Kidney tubule cell (primary cell): ENCODE results near the gene PIP5K1A.
"Not testable (repeated sequence)": the region's sequence is repeated elsewhere in the genome, so short reads cannot be mapped to it uniquely, and the experiment has no call there.

Experiments used
- DNase-seq: peaks from one replicate; pipeline ENCODE4 v3.0.0-alpha.2; 2018; ENCODE audit warnings: low spot score

Gene PIP5K1A

GRCh38 chr1:151254217-151255213, 56.2 kb downstream of the PIP5K1A start, which contains the start of gene PSMD4:
Gene PSMD4, plus strand, starts transcription at chr1:151254734. Its CDS starts 49 bp downstream, at chr1:151254783.
- DNase-seq: peak; percentile 98

DNA sequence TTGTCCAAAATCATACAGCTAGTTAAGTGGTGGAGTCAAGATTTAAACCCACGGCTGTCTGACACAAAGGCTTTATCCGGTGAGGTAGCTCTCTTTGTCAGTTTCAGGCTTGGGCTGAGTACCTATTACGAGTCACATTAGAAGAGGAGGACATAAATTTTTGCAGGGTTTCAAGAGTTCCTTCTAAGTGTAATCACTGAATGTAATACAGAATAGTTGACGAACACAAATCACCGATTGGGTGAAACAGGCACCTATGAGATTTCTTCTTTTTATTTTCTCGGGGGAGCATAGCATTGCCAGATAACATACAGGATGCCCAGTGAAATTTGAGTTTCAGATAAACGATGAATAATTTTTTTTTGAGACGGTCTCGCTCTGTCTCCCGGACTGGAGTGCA, 57.0 kb downstream of the PIP5K1A start:
- DNase-seq: peak; percentile 40

GRCh38 chr1:151259351-151259750, 61.0 kb downstream of the PIP5K1A start:
- no peak for DNase-seq

GRCh38 chr1:151265446-151266236, 67.3 kb downstream of the PIP5K1A start:
- DNase-seq: no peak

- no peak for DNase-seq
Observed at GRCh38 chr1:151266315-151266714, 68.0 kb downstream of the PIP5K1A start.

- no peak for DNase-seq
Observed at GRCh38 chr1:151266821-151267220, 68.5 kb downstream of the PIP5K1A start.

DNA sequence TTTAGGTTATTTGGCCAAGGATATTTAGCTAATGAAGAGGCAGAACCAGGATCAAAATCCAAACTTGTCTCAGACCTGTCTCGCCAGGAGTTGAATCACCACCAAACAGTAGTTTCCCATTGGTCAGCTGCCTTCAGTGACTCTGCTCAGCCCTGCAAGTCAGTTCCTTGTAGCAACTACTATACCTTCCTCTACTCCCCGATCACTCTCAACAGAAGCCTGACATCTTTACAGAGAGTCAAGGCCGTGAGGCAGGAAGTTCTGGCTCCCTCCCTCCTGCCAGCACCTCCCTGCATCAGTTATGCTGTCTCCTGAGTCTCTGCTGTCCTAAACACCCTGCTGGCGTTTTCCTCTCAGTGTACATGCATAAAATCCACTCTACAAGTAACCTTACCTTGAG, 69.4 kb downstream of the PIP5K1A start:
- peak; percentile 55 for DNase-seq

- peak; percentile 64 for DNase-seq
Observed at GRCh38 chr1:151273924-151274466, 75.6 kb downstream of the PIP5K1A start.

DNA sequence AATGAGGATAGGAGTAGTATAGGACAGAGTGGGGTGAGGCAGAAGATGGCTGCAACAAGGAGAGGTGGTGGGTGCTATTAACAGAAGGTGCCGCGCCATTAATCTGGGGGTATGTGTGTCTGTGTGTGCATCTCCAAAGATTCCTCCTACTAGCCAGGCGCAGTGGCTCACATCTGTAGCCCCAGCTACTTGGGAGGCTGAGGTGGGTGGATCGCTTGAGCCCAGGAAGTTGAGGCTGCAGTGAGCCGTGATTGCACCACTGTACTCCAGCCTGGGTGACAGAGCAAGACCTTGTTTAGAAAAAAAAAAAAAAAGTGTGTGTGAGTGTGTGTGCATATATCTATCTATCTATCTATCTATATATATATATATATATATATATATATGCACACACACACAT, 77.0 kb downstream of the PIP5K1A start:
- DNase-seq: not testable (repeated sequence)

DNA sequence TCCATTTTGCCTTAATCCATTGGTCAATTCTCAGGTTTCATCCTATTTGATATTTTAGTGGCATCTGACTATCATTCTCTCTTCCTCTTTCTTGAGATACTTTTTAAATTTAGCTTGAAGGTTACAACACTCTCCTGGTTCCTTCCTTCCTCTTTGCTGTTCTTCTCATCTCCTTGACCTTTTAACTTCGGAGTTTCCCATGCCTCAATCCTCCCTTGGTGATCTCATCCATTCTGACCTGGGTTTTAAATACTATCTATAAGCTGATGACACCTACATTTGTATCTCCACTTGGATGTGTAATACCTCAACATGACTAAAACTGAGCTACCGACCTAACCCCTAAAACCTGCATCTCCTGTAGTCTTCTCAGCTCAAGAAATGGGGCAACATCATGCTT, 78.9 kb downstream of the PIP5K1A start:
- DNase-seq: peak; percentile 32

DNA sequence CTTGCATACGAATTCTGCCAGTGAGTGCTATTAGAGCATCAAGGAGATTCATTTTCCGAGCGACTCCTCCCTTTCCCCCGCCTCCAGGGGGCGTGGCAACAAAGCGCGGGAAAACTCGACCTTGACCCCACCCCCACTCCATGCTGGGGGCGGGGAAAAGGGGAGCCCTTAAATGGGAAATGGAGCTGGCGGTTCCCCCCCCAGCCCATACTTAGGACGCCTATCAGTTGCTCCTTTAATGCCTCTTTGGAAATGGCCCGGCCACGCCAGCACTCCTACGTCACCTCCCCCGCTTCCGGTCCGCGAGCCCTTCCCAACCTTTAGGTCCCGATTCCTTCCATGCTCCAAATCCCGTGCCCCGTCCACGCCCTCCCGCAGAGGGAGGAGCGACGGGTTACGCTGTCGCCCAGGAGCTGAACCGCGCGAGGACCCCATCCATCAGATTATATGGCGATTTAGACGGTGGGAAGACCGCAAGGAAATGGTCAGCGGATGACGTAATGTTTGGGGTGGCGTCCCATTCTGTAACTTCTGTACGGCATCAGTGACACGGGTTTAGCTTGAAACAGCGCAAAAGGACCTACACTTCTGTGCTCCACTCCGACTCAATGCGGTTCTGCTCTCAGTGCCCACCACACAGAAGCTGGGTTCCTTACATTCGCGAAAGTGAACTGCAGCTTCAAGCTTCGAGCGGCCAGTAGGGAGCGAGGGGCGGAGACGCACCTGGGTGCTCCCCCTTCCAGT, 83.0 kb downstream of the PIP5K1A start:
- peak; percentile 97 for DNase-seq

DNA sequence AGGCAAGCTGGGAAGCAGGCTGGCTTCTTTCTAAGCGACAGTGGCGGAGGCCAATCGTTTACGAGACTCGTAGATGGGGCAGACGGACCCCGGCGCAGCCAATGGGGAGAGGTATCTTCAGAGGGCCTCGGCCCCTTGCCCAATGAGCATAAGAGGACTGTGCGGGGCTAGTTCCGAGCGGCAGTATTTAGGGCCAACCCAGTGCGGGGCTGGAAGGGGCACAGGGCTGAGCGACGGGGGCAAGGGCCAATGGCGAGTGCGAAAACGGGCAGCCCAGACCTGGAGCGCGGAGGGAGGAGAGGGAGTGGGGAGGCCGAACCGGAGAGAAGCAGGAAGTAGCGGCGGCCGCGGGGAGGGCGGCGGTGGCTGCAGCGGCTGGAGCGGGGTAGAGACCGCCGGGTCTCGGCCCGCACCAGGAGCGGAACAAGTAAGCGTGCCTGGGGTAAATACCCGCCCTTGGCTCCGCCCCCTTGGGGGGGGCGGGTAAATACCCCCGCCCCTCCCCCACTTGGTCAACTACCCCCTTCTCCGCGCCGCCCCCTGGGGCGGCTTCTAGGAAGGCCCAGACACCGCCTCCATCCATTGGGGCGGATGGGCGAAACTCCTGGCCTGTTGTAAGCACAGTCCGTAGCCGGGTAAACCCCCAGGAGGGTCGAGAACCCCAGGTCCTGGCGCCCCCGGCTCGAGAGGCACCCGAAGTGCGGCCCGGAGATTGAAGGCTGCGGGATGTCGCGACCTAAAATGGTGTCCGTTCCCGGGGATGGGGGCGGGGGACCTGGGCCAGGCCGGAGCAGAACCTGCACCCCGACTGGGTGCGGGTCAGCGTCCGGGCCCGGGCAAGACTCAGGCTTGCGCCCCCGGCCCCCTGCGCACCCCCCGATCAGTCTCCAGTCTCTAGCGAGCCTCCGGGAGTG, 83.9 kb downstream of the PIP5K1A start, which contains the start of gene ZNF687:
Gene ZNF687 (plus strand): TSS at position 331 of the 914 bp plus-strand sequence. CDS start 3,993 bp downstream, outside the sequence.
- peak; percentile 100 for DNase-seq

DNA sequence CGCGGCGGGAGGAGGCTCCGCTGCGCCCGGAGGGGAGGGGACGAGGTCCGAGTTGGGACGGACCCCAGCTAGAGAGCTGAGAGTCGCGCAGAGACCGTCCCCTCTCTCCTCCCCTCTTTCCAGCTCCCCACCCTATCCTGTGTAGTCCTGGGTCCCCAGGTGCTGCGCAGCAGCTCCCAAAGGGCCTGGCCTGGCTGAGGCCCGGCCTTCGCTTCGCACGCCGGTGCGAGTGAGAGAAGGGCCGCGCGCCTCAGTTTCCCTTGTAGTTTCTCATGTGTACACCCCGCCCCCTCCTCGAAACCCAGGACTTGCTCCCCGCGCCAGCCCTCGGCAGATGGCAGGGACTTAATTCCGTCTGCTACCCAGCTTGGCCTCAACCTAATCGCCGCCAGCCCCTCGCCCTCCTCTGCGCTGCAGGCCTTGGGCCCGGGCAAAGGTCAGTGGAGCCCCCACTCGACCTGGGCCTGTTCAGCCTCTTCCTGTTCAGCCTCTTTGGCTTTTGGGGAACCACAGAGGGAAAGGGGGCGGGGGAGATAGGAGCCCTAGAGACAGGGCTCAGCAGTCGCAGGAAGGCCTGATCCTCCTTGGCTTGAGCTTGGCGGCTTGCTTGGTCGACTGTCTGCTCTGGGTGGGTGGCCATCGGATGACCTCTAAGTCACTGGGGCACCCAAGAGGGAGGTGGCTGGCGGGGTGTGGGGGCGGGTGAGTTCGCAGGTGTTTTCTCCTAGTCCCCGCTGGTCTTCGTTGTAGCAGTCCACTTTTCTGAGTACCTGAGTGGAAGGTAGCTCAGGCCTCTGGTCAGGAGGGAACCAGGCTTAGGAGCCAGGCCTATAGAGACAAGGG, 84.8 kb downstream of the PIP5K1A start:
- DNase-seq: peak; percentile 28

DNA sequence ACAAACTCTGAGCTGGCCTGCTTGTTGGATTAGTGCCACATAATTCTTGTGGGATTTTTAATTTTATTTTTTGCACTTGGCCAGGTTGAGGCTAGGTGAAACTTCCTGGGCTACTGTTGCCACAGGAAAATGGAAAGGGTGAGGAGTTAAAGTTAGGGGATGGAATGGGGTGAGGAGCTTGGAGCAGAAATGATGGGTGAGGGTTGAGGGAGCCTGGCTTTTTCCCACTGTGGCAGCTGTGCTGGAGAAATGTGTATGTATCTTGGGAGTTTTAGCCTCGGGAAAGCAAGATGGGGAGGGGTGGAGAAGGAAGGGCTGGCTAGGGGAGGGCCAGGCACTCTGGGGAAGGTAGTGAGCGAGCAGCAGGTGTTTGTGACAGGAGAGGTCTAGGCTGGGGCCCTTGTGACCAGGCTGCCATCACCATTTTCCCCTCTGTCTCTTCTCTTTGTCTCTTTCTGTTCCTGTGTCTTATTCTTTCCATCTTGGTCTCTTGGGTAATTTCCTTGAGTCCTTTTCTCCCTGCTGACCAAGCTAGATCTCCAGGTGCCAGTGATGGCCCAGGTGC, 85.7 kb downstream of the PIP5K1A start:
- no peak for DNase-seq

DNA sequence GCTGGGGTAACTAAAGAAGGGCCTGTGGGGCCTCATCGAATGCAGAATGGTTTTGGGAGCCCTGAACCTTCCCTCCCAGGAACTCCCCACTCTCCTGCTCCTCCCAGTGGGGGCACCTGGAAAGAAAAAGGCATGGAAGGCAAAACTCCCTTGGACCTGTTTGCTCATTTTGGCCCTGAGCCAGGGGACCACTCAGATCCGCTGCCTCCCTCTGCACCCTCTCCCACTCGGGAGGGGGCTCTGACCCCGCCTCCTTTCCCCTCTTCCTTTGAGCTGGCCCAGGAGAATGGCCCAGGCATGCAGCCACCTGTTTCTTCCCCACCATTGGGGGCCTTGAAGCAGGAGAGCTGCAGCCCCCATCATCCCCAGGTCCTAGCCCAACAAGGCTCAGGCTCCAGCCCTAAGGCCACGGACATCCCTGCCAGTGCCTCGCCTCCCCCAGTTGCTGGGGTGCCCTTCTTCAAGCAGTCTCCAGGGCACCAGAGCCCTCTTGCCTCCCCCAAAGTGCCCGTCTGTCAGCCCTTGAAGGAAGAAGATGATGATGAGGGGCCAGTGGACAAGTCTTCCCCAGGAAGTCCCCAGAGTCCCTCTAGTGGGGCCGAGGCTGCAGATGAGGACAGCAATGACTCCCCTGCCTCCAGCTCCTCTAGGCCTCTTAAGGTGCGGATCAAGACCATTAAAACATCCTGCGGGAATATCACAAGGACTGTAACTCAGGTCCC, 88.4 kb downstream of the PIP5K1A start:
- DNase-seq: no peak

GRCh38 chr1:151287341-151287699, 89.0 kb downstream of the PIP5K1A start:
- DNase-seq: no peak

GRCh38 chr1:151287767-151288500, 89.6 kb downstream of the PIP5K1A start:
- DNase-seq: no peak

- no peak for DNase-seq
Observed at GRCh38 chr1:151288502-151288901, 90.2 kb downstream of the PIP5K1A start.
